ENCODE results near the gene TMEM247.
"Not testable (repeated sequence)": the region's sequence is repeated elsewhere in the genome, so short reads cannot be mapped to it uniquely, and the experiment has no call there.

Gene TMEM247

GRCh38 chr2:46518861-46519260 lies 39.5 kb downstream of the TMEM247 start:
- DNase-seq: no peak

GRCh38 chr2:46519265-46519664 lies 39.9 kb downstream of the TMEM247 start:
- no peak for DNase-seq

- no peak for DNase-seq
Measured at GRCh38 chr2:46520130-46520711, 40.9 kb downstream of the TMEM247 start.

GRCh38 chr2:46521215-46521683 lies 41.9 kb downstream of the TMEM247 start:
- DNase-seq: no peak

GRCh38 chr2:46522385-46522784 lies 43.0 kb downstream of the TMEM247 start:
- DNase-seq: not testable (repeated sequence)

GRCh38 chr2:46525522-46526155 lies 46.3 kb downstream of the TMEM247 start:
- DNase-seq: no peak

GRCh38 chr2:46528880-46529279 lies 49.5 kb downstream of the TMEM247 start:
- DNase-seq: no peak

GRCh38 chr2:46530639-46531038 lies 51.3 kb downstream of the TMEM247 start:
- no peak for DNase-seq

GRCh38 chr2:46531863-46532262 lies 52.5 kb downstream of the TMEM247 start:
- DNase-seq: no peak
